HCT116 (cell line): ENCODE measurements around the gene NT5C1B. TPM values are rescaled to one million over a fixed set of nuclear protein-coding genes. Genes with fewer than 3 reads are reported as not detected.

Experiments
- ATAC-seq: fragments of 200-7000 bp; cut with Tn5 transposase; 2 replicates; pipeline ENCODE4 v1.9.1; 2020; ENCODE audit warnings: mild to moderate bottlenecking, moderate library complexity
- BruUV-seq: library from RNA; stranded (reverse); fragments of 400-500 nt; replicated peaks from 2 replicates; lab custom pipeline; 2021; lab: Mats Ljungman, UMichigan
- CTCF ChIA-PET: fragments of 300-600 bp; sonication (Branson Sonifier 250); formaldehyde crosslinking; loops from one replicate; lab custom pipeline; 2021; ENCODE audit warnings: antibody characterized with exemption; lab: Charles Lee
- POLR2A ChIA-PET: fragments of 300-600, 350-600 bp; sonication (Branson Sonifier 250); formaldehyde crosslinking; loops from one replicate; lab custom pipeline; 2021; ENCODE audit warnings: antibody characterized with exemption; lab: Charles Lee
- RAD21 ChIA-PET, 2 experiments: fragments of 300-600 bp; sonication (Branson Sonifier 250); formaldehyde crosslinking; loops; one replicate each; lab custom pipeline; 2023; ENCODE audit warnings: low total read pairs in 2 of 2; ENCODE audit not compliant: uncharacterized antibody in 2 of 2, unreplicated experiment in 2 of 2, low non-redundant PET in 1 of 2; lab: Charles Lee
- DNase-seq: peaks from one replicate; pipeline ENCODE4 v3.0.0-alpha.2; 2010; ENCODE audit warnings: low read depth, low spot score
- H2AFZ ChIP-seq: fragments of 200-600 bp; shearing (Covaris generic), sonication (generic); 2 replicates; pipeline ENCODE4 v1.6.1; 2017; ENCODE audit warnings: low read depth, mixed run types, mixed read lengths, antibody characterized with exemption, low read length; ENCODE audit not compliant: poor library complexity, severe bottlenecking
- H3K27ac ChIP-seq: 2 replicates; pipeline ENCODE4 v1.5.1; 2012; ENCODE audit warnings: low read depth, low read length
- H3K27me3 ChIP-seq: fragments of 200-600 bp; sonication (generic); 2 replicates; pipeline ENCODE4 v1.6.1; 2016; ENCODE audit warnings: mixed run types, low read length, mixed read lengths; ENCODE audit not compliant: insufficient read depth
- H3K36me3 ChIP-seq, 2 experiments: fragments of 200-500 bp in 1 of 2; fragments of 200-600 bp in 1 of 2; sonication (Bioruptor generic) in 1 of 2; sonication (generic) in 1 of 2; 2 replicates each; pipeline versions ENCODE4 v1.5.1 to v1.6.1; 2014 to 2016; ENCODE audit warnings: low read length in 2 of 2, inconsistent platforms in 1 of 2, mixed read lengths in 1 of 2, mixed run types in 1 of 2; ENCODE audit not compliant: insufficient read depth in 2 of 2, control insufficient read depth in 1 of 2
- H3K4me1 ChIP-seq, 2 experiments: fragments of 200-600 bp in 1 of 2; sonication (generic) in 1 of 2; 2 replicates each; pipeline versions ENCODE4 v1.5.1 to v1.6.1; 2012 to 2017; ENCODE audit warnings: low read length in 2 of 2, inconsistent platforms in 1 of 2, mild to moderate bottlenecking in 1 of 2, mixed read lengths in 1 of 2, mixed run types in 1 of 2, moderate library complexity in 1 of 2; ENCODE audit not compliant: insufficient read depth in 2 of 2, control insufficient read depth in 1 of 2
- H3K4me2 ChIP-seq: fragments of 200-600 bp; sonication (generic); 2 replicates; pipeline ENCODE4 v1.6.1; 2017; ENCODE audit warnings: mixed run types, low read length, mixed read lengths
- H3K4me3 ChIP-seq, 2 experiments: fragments of 200-600 bp in 1 of 2; sonication (generic) in 1 of 2; replicated peaks in 1 of 2; 2 replicates each; pipeline ENCODE4 v1.5.1; 2011 to 2016; ENCODE audit warnings: low read length in 2 of 2, control low read depth in 1 of 2, low read depth in 1 of 2, mild to moderate bottlenecking in 1 of 2, mixed read lengths in 1 of 2, mixed run types in 1 of 2
- H3K79me2 ChIP-seq: fragments of 200-600 bp; sonication (generic); 2 replicates; pipeline ENCODE4 v1.6.1; 2017; ENCODE audit warnings: mild to moderate bottlenecking, mixed run types, low read length, moderate library complexity, mixed read lengths; ENCODE audit not compliant: insufficient read depth
- H3K9ac ChIP-seq: fragments of 200-600 bp; sonication (generic); 2 replicates; pipeline ENCODE4 v1.6.1; 2016; ENCODE audit warnings: low read length, mixed read lengths
- H3K9me2 ChIP-seq: fragments of 200-600 bp; sonication (generic), shearing (Covaris generic); 2 replicates; pipeline ENCODE4 v1.6.1; 2017; ENCODE audit warnings: mixed run types, mild to moderate bottlenecking, moderate library complexity; ENCODE audit not compliant: insufficient read depth
- H3K9me3 ChIP-seq, 2 experiments: fragments of 200-500 bp in 1 of 2; fragments of 200-600 bp in 1 of 2; sonication (Bioruptor generic) in 1 of 2; sonication (generic) in 1 of 2; 2 replicates each; pipeline ENCODE4 v1.6.1; 2014 to 2017; ENCODE audit warnings: low read length in 2 of 2, mixed read lengths in 2 of 2, inconsistent platforms in 1 of 2, low read depth in 1 of 2, mild to moderate bottlenecking in 1 of 2, mixed run types in 1 of 2, moderate library complexity in 1 of 2; ENCODE audit not compliant: control insufficient read depth in 1 of 2, insufficient read depth in 1 of 2
- H4K20me1 ChIP-seq: fragments of 200-600 bp; sonication (generic), shearing (Covaris generic); 2 replicates; pipeline ENCODE4 v1.6.1; 2017; ENCODE audit warnings: mixed run types, mild to moderate bottlenecking, moderate library complexity; ENCODE audit not compliant: insufficient read depth
- CTCF ChIP-seq, 3 experiments: fragments of 200-600 bp in 1 of 3; sonication (generic) in 1 of 3; IDR thresholded peaks in 2 of 3; conservative IDR thresholded peaks in 1 of 3; 2 replicates each; pipeline ENCODE4 v1.5.1; 2012 to 2017; ENCODE audit warnings: low read depth in 2 of 3, low read length in 2 of 3, antibody characterized with exemption in 1 of 3, borderline replicate concordance in 1 of 3, control low read depth in 1 of 3, mild to moderate bottlenecking in 1 of 3, mixed read lengths in 1 of 3, mixed run types in 1 of 3, moderate library complexity in 1 of 3; ENCODE audit not compliant: insufficient read depth in 1 of 3
- ELF1 ChIP-seq: IDR thresholded peaks from 2 replicates; pipeline ENCODE4 v1.6.1; 2012; ENCODE audit warnings: low read depth, borderline replicate concordance
- FOSL1 ChIP-seq: IDR thresholded peaks from 2 replicates; pipeline ENCODE4 v1.6.1; 2012; ENCODE audit warnings: low read depth
- MAX ChIP-seq: IDR thresholded peaks from 2 replicates; pipeline ENCODE4 v1.6.1; 2012
- POLR2A ChIP-seq: IDR thresholded peaks from 2 replicates; pipeline ENCODE4 v1.7.0; 2011; ENCODE audit warnings: borderline replicate concordance; ENCODE audit not compliant: insufficient read depth, insufficient read length; ENCODE audit errors: extremely low read depth
- SP1 ChIP-seq: IDR thresholded peaks from 2 replicates; pipeline ENCODE4 v1.6.1; 2012; ENCODE audit warnings: low read depth
- SRF ChIP-seq: IDR thresholded peaks from 2 replicates; pipeline ENCODE4 v1.6.1; 2012; ENCODE audit warnings: low read depth
- TCF7L2 ChIP-seq: IDR thresholded peaks from 2 replicates; pipeline ENCODE4 v1.7.0; 2011; ENCODE audit warnings: borderline replicate concordance, inconsistent platforms; ENCODE audit not compliant: insufficient read depth, insufficient read length; ENCODE audit errors: extremely low read depth
- ZBTB33 ChIP-seq: IDR thresholded peaks from 2 replicates; pipeline ENCODE4 v1.6.1; 2011; ENCODE audit warnings: mild to moderate bottlenecking, low read length, moderate library complexity; ENCODE audit not compliant: insufficient replicate concordance; ENCODE audit errors: extremely low read depth
- ZFX ChIP-seq: fragments of 450-650 bp; IDR thresholded peaks from 2 replicates; pipeline ENCODE4 v1.6.1; 2017
- intact Hi-C: fragments of 100-400 bp; cut with micrococcal nuclease; formaldehyde crosslinking; loops from 2 replicates; pipeline ENCODE4 v1.10.0; 2022
- total RNA-seq: library from RNA; stranded (reverse); gene quantifications from one replicate; pipeline ENCODE4 v1.2.1, GENCODE V29; 2021; ENCODE audit not compliant: unreplicated experiment

Gene NT5C1B
- total RNA-seq, 1 experiment from 2014 or later, result not detected

GRCh38 chr2:18600255-18600613, 10.9 kb upstream of the NT5C1B start (continued):
- TF ChIP-seq ZBTB33, result no peak
- no peak for TF ChIP-seq CTCF (IDR thresholded peaks at IDR 0.05 in 2 of 3, conservative IDR thresholded peaks at IDR 0.05 in 1 of 3; ENCODE audit: borderline replicate concordance in 1 of 3, insufficient read depth in 1 of 3, low read depth in 2 of 3, low read length in 2 of 3)
- no peak for TF ChIP-seq TCF7L2
- TF ChIP-seq, all 23 proteins: peak for 0

- intact Hi-C loops, result no loop called here
- Histone ChIP-seq H3K9me2 (no peaks in the 10 kb centered on the region), H4K20me1 (no peaks in the 10 kb centered on the region), H3K4me3 (no peak overlapping the region), H3K79me2 (no peaks in the 10 kb centered on the region), H3K9me3 (no peaks in the 10 kb centered on the region), H3K9ac (no peak overlapping the region), H3K27ac (no peak overlapping the region), H3K4me1 (no peaks in the 10 kb centered on the region), H2AFZ (no peak overlapping the region), H3K27me3 (peaks cover 6% of the 10 kb centered on the region; the same call in 1 of the 2 replicates), H3K36me3 (no peaks in the 10 kb centered on the region), H3K4me2 (no peak overlapping the region)
- ChIA-PET RAD21 (no interaction called here), POLR2A (no interaction called here), CTCF (no interaction called here)
- DNase-seq, result no peak
- no TSS peak for BruUV-seq
- no peak for ATAC-seq
- TF ChIP-seq SRF (no peak), ELF1 (no peak), MAX (no peak), CTCF (IDR thresholded peaks at IDR 0.05 in 2 of 3, conservative IDR thresholded peaks at IDR 0.05 in 1 of 3; ENCODE audit: borderline replicate concordance in 1 of 3, insufficient read depth in 1 of 3, low read depth in 2 of 3, low read length in 2 of 3) (no peak), ZBTB33 (no peak), SP1 (no peak), FOSL1 (no peak), POLR2A (no peak), ZFX (no peak)
Measured at GRCh38 chr2:18599509-18600254, 10.3 kb upstream of the NT5C1B start.
